Measurements from ENCODE around the gene BTBD1. TPM values are rescaled to one million over a fixed set of nuclear protein-coding genes. Genes with fewer than 3 reads are reported as not detected.

The BTBD1 gene
- polyA plus RNA-seq, 1 of the 3 experiments (the other 2 are of a cell fraction): 34.4 TPM

DNA sequence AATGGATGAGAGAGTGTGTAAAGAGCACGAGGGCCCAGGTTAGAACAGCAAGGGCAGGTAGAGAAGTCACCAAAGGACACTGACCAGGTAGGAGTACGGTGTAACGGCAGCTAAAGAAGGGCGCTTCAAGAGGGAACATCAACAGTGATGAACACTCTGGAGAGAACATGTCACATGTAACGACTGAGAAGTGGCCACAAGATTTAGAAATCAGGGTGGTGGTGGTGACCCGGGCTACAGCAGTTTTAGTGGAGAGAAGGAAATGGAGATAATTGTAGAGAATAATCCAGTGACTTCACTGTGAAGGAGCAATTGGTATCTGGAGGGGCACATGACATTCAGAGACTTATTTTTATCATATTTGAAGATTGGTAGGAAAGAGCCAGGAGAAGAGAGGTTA is 54.4 kb downstream of the BTBD1 start:
- peaks cover 11% of the 10 kb centered on the region for H3F3A ChIP-seq (replicated peaks; ENCODE audit: insufficient read depth)
- no peak overlapping the region for H3K27ac ChIP-seq (ENCODE audit: low read depth in 2 of 2, low read length in 1 of 2)
- H3K79me2 ChIP-seq (ENCODE audit: insufficient read depth): peaks cover 17% of the 10 kb centered on the region
- ChIA-PET POLR2A (interaction anchor here (1.0 to 1.2 kb wide), 2 partner anchors 194 to 196 kb away, joined by 3 read pairs; partner anchors contain the start of gene HDGFL3), CTCF (interaction anchor here (0.6 to 3.8 kb wide), 7 partner anchors 9 to 472 kb away, joined by 3 to 33 read pairs (median 8); partner anchors contain the start of genes RAMAC and RPS17)
- no peak overlapping the region; a peak in 1 of 4 replicates for H3K4me3 ChIP-seq (ENCODE audit: low read depth in 2 of 2, low read length in 1 of 2)
- H4K20me1 ChIP-seq (ENCODE audit: insufficient read depth): peaks cover 6% of the 10 kb centered on the region; the same call in 1 of the 2 replicates
- H3K27me3 ChIP-seq (ENCODE audit: insufficient read depth): no peaks in the 10 kb centered on the region
- H3K9ac ChIP-seq: no peak overlapping the region
- H3K36me3 ChIP-seq (replicated peaks in 1 of 2; ENCODE audit: control insufficient read depth in 1 of 2, insufficient read depth in 2 of 2, low read length in 1 of 2): peaks cover 25 to 32% of the 10 kb centered on the region in 2 experiments
- H3K9me3 ChIP-seq: no peaks in the 10 kb centered on the region
- WGBS (ENCODE audit: low lambda C conversion rate): 95% methylated on average over 6 of the region's 6 CpGs
- DNase-seq: no peak
- peaks cover 12 to 27% of the 10 kb centered on the region in 2 experiments; a peak in 3 of 4 replicates for H3K4me1 ChIP-seq (ENCODE audit: control insufficient read depth in 1 of 2, insufficient read depth in 2 of 2, low read depth in 1 of 2, low read length in 1 of 2)
- H2AFZ ChIP-seq (ENCODE audit: low read depth): no peak overlapping the region
- H3K4me2 ChIP-seq: no peak overlapping the region; the same call in 1 of the 2 replicates
- H3K9me2 ChIP-seq: no peaks in the 10 kb centered on the region
- TF ChIP-seq RFX5 (IDR thresholded peaks at IDR 0.05; ENCODE audit: low read length) (no peak), MEF2A (IDR thresholded peaks at IDR 0.05; ENCODE audit: borderline replicate concordance, low read depth) (no peak), USF1 (IDR thresholded peaks at IDR 0.05; ENCODE audit: borderline replicate concordance, low read depth) (no peak), ZBTB33 (IDR thresholded peaks at IDR 0.05; ENCODE audit: borderline replicate concordance, low read depth) (no peak), EP300 (IDR thresholded peaks at IDR 0.05; ENCODE audit: borderline replicate concordance in 1 of 2, low read depth in 1 of 2, low read length in 1 of 2) (no peak), YY1 (IDR thresholded peaks at IDR 0.05; ENCODE audit: low read depth) (no peak), FOXJ3 (CRISPR knock-in tag; IDR thresholded peaks at IDR 0.05) (no peak), RAD21 (IDR thresholded peaks at IDR 0.05; ENCODE audit: low read length) (no peak), MXI1 (IDR thresholded peaks at IDR 0.05; ENCODE audit: low read depth, low read length) (no peak), TCF12 (IDR thresholded peaks at IDR 0.05) (no peak), FOSL2 (IDR thresholded peaks at IDR 0.05; ENCODE audit: borderline replicate concordance, low read depth) (no peak), GATA2 (CRISPR knock-in tag; IDR thresholded peaks at IDR 0.05) (no peak), IRF3 (IDR thresholded peaks at IDR 0.05; ENCODE audit: low read depth, low read length) (no peak), CTCF (IDR thresholded peaks at IDR 0.05) (no peak)
- TF ChIP-seq, protein P1, sequence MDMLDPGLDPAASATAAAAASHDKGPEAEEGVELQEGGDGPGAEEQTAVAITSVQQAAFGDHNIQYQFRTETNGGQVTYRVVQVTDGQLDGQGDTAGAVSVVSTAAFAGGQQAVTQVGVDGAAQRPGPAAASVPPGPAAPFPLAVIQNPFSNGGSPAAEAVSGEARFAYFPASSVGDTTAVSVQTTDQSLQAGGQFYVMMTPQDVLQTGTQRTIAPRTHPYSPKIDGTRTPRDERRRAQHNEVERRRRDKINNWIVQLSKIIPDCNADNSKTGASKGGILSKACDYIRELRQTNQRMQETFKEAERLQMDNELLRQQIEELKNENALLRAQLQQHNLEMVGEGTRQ (IDR thresholded peaks at IDR 0.05; ENCODE audit: borderline replicate concordance, low read depth, low read length): no peak
- TF ChIP-seq, protein P2, sequence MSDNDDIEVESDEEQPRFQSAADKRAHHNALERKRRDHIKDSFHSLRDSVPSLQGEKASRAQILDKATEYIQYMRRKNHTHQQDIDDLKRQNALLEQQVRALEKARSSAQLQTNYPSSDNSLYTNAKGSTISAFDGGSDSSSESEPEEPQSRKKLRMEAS (IDR thresholded peaks at IDR 0.05; ENCODE audit: low read depth): no peak
